Testis (tissue), 2 donors: ENCODE data around the gene SSRP1.

Experiments
- POLR2A ChIP-seq: fragments of 450-650 bp; IDR thresholded peaks from one replicate; pipeline ENCODE4 v1.6.1; 2017; ENCODE audit warnings: antibody characterized with exemption, mild to moderate bottlenecking, moderate library complexity
- TF ChIP-seq, protein P1 (sequence below), 3 experiments: fragments of 450-650 bp in 2 of 3; fragments of 200-600 bp in 1 of 3; sonication (generic) in 1 of 3; IDR thresholded peaks; one replicate each; pipeline ENCODE4 v1.5.1; 2016 to 2019; ENCODE audit warnings: antibody characterized with exemption in 3 of 3, mild to moderate bottlenecking in 2 of 3, moderate library complexity in 1 of 3

GRCh38 chr11:57359396-57359795 is 23.7 kb upstream of the SSRP1 start:
- no peak for TF ChIP-seq POLR2A
- TF ChIP-seq, protein P1, sequence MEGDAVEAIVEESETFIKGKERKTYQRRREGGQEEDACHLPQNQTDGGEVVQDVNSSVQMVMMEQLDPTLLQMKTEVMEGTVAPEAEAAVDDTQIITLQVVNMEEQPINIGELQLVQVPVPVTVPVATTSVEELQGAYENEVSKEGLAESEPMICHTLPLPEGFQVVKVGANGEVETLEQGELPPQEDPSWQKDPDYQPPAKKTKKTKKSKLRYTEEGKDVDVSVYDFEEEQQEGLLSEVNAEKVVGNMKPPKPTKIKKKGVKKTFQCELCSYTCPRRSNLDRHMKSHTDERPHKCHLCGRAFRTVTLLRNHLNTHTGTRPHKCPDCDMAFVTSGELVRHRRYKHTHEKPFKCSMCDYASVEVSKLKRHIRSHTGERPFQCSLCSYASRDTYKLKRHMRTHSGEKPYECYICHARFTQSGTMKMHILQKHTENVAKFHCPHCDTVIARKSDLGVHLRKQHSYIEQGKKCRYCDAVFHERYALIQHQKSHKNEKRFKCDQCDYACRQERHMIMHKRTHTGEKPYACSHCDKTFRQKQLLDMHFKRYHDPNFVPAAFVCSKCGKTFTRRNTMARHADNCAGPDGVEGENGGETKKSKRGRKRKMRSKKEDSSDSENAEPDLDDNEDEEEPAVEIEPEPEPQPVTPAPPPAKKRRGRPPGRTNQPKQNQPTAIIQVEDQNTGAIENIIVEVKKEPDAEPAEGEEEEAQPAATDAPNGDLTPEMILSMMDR (IDR thresholded peaks at IDR 0.05), result no peak
